HG03025 (cell line): ENCODE data around the gene C19orf47.

Experiments used
- ATAC-seq: cut with Tn5 transposase; IDR thresholded peaks from one replicate; pipeline ENCODE4 v1.9.1; 2021; ENCODE audit warnings: mild to moderate bottlenecking, moderate library complexity; ENCODE audit not compliant: unreplicated experiment, low FRiP score

C19orf47 gene

DNA sequence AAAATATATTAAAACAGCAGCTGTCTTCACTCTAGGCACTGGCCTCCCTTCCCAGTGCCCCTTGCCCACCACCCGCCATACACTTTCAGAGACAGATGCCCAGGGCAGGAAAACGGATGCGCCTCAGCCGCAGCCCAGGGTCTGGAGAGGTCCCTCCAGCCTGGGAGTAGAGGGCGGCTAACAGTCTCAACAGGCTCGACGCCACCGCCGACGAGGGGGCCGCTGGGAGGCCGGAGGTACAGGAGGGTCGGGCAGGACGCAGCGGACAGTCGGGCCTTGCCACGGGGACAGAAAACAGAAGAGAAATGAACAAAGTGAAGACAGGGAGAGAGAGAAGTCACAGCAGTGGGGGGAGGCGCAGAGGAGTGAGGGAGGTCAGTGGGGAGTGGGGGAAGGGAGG is 27.1 kb downstream of the C19orf47 start:
- no peak for ATAC-seq

DNA sequence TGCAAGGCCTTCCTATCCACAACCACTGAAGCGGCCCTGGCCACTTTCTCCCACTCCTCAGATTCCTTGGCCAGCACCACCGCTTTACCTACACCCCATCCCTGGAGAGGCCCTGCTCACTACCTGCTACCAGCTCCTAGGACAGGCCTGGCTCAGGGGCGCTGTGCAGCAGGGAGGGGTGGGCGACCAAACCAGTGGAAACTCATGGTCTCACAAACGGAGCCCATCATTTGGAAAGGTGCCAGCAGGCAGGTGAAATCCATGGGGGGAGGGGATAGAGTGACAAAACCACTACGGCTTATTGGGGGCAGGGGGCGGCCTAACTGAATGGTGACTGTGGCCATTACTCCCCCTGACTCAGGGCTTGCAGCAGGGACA is 27.6 kb downstream of the C19orf47 start:
- no peak for ATAC-seq

DNA sequence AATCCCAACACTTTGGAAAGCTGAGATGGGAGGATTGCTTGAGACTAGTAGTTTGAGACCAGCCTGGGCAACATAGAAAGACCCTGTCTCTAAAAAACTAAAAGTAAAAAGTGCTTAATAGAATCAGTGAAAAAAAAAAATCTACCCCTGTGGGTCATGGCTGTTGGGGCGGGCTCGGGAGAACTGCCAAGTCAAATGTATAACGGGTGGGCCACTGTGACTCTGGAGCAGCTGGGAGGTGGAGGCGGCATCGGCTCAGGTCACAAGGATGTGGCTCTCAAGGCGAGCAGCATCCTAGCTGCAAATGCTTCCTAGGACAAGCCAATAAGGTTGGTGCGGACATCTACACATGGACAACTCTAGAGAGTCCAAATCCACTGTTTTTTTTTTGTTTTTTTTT is 30.9 kb downstream of the C19orf47 start:
- no peak for ATAC-seq

DNA sequence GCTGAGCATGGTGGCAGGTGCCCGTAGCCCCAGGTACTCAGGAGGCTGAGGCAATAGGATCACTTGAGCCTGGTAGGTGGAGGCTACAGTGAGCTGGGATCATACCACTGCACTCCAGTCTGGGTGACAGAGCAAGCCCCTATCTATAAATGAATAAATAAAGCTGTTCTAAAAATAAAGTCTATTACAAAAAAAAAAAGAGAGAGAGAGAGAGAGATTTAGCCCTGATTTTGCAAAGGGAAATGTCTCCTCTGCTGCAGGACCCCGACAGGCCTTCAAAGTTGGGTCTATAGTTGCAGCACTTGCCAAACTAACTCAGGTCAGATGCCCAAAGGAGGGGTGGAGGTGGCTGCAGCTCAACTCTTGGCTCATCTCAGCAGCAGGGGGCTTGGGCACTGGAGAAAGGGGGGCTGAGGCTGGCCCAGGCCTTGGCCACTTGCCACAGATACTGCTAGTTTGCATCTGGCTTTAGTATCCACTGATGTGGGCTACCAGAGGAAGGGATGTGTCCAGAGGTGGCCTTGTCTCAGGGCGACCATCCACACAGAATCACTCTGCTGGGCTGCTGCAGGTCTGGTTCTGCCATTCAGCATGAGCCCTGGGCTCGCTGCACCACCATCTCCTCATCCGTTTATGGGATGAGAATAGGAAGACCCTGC is 32.3 kb downstream of the C19orf47 start:
- no peak for ATAC-seq

DNA sequence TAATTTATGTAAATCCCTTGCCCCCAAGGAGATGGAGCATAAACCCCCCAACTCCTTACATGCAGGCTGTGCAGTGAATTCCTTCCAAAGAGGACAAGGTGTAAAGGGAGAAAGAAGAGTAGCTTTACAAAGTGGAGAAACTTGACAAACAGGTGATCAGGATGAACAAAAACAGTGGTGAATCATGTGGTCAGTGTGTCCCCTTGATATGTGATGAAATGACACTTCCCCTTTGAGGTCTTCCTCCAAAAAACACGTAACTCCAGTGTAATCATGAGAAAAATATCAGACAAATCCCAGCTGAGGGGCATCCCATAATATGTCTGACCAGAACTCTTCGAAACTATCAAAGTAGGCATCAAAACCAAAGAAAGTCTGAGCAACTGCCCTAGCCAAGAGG is 33.5 kb downstream of the C19orf47 start:
- ATAC-seq = no peak

DNA sequence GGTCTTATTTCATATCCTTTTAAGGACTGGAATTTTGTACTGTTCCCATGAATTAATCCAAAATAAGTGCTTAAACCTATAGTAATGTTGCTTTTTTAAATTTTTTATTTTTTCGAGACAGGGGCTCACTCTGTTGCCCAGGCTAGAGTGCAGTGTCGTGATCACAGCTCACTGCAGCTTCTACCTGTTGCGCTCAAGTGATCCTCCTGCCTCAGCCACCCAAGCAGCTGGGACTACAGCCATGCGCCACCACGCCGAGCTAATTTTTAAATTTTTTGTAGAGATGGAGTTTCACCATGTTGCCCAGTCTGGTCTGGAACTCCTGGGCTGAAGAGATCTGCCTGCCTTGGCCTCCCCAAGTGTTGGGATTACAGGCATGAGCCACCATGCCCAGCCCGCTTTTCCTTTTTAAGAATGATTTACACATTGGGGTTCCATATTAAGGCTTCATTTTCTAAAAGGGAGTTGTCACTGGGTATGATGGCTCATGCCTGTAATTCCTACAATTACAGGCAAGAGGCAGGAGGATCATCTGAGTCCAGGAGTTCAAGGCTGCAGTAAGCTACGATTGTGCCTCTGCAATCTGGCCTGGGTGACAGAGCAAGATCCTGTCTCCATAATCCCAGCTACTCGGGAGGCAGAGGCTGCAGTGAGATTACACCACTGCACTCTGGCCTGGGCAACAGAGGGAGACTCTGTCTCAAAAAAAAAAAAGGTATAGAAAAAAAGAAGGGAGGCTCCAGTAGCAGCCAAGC is 34.8 kb downstream of the C19orf47 start:
- no peak for ATAC-seq

DNA sequence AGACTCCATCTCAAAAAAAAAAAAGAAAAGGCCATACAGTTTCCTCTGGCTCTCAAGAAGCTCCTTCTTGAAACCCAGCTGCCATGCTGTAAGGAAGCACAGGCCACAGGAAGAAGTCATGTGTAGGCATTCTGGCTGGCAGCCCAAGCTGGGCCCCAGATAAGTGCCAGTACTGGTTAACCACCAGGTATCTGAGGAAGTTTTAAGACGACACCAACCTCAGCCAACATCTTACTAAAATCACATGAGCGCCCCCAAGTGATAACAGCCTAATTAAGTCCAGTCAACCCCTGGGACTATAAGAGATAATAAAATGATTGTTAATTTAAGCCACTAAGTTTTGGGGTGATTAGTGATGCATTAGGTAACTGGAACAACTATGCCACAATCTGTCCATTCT is 35.7 kb downstream of the C19orf47 start:
- ATAC-seq = no peak

DNA sequence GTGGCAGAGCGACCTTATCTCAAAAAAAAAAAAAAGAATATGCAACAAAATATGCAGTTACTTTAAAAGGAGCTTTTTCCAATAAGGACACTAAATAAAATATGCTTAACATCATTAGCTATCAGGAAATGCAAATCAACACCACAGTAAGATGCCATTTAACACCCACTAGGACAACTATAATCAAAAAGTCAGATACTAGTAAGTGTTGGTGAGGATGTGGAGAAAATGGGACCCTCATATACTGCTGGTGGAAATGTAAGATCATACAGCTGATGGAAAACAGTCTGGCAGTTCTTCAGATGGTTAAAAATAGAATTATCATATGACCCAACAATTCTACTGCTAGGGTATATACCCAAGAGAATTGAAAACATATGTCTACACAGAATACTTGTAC is 38.5 kb downstream of the C19orf47 start:
- ATAC-seq = no peak

DNA sequence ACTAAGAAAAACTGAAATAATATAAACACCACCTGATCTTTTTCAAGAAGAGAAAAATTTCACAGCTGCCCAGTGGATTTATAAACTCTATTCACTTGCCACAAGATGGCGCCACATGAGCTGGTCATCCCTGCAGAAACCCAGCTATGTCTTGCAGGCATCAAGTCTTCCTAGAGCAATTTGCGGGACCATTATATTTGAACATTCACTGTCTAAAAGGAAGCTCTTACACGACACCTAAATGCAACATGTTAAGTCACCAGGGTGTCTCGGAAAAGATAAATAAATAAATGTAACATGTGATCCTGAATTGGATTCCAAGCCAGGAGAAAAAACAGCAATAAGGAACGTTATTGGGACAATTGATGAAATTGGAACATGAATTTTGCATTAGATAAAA is 42.8 kb downstream of the C19orf47 start:
- ATAC-seq = no peak

DNA sequence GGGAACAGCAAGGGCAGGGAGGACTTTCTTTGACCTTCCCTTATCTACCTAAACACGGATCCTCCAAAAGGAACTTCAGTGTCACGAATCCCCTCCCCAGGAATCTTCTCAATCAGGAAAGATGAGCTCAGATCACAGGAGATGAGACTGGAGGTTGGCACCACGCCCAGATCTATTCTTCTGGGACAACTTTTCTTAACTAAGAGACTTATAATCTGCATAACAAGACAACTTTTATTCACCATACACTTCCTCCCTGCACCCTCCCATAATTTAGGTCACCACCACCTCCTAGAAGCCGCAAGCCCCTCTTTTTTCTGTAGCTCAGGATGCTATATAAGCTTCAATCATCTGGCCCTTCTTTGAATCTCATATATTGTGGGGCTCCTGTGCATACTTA is 43.9 kb downstream of the C19orf47 start:
- ATAC-seq = no peak

DNA sequence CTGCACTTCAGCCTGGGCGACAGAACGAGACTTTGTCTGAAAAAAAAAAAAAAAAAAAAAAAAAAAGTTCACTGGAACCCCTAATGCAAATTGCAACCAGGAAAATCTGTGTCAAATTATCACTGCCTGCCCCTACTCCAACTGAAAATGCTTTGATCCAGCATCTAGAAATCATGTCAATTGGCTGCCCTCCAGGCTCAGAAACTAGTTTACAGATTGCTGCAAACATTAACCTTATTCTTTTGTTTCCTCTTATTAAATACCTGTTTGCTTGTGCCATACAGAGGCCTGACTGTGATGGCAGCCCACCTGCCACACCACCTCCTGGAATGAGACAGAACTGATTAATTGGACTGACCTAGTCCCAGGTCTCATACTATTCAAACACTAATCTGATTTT is 44.4 kb downstream of the C19orf47 start:
- no peak for ATAC-seq

DNA sequence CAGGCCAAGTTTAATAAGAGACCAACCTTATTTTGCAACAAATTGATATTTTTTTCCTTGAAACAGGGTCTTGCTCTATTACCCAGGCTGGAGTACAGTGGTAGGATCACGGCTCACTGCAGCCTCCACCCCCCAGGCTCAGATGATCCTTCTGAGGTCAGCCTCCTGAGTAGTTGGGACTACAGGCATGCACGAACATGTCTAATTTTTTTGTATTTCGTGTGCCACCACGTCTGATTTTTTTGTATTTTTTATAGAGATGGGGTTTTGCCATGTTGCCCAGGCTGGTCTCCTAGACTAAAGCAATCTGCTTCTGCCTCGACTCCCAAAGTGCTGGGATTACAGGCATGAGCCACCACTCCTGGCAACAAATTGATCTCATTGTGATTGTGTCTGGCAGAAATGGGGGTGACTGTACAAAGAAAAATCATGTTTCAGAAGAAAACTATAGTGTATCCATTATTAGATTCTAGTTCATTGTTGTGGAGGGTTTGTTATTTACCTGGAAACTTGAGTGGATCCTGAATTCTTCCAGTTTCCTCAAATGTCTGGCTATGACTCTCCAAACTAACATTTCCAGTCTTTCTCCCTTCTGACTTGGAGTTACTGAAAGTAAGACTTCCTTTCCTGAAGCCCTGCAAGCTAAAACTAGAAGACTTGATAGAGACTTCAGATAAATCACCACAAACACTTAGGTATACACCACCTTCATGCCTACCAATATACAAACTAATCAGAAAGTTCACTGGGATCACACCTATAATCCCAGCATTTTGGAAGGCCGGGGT is 45.8 kb downstream of the C19orf47 start:
- no peak for ATAC-seq

DNA sequence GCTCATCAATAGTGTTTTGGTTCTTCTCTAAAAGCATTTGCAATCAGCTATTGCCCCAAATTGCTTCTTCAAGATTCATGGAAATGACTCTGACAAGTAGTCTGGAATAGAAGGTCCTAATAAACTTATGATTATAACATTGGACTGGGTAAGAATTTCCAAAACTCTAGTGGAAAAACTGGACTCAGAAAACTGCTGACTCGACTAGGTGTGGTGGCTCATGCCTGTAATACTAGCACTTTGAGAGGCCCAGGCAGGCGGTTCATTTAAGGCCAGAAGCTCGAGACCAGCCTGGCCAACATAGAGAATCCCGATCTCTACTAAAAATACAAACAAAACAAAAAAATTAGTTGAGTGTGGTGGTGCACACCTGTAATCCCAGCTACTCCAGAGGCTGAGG is 47.5 kb downstream of the C19orf47 start:
- no peak for ATAC-seq

DNA sequence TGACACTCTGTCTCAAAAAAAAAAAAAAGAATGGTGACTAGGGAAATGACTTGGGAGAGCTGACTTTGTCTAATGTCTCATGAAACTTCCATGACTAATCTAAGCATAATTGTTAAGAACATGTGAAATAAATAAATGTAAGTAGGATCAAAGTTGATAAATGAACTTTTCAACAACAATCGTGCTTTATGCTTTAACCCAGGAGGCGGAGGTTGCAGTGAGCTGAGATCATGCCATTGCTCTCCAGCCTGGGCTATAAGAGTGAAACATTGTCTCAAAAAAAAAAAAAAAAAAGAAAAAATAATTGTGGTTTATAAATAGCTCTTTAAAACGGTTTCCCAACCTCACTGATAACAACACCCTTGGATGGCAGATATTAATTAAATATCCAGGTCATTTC is 50.2 kb downstream of the C19orf47 start:
- no peak for ATAC-seq

DNA sequence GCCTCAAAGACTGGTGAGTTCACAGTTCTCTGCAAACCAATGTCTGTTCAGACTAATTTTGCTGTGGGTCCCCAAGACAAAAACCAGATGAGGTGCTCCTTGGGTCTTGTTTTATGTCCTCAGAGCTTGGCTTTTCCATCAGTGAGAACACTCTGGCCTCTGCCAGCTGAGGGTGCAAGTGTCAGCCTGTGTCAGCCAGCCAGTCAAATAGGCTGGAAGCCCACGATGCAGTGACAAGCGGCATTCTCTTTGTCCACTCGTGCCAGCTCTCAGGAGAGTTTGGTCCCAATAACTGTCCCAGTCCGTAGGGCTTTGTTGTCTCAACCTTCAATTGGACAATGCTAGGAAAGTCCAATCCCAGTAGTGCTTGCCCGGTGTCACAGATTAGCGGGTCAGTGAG is 53.6 kb downstream of the C19orf47 start:
- no peak for ATAC-seq

DNA sequence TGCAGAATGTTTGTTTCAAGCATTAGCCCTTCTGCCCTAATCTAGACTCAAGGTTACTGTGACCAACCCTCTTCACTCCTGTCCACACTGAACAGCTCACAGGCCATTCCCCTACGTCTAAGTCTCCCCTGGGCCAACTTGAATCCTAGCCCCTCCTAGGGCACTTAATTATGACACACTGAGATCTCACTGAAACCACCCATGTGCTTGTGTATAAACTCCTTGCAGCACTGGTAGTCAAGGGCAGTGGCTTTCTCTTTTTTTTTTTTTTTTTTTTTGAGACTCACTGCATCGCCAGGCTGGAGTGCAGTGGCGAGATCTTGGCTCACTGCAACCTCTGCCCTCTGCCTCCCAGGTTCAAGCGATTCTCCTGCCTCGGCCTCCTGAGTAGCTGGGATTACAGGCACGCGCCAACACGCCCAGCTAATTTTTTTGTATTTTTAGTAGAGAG is 61.2 kb downstream of the C19orf47 start:
- ATAC-seq = no peak

DNA sequence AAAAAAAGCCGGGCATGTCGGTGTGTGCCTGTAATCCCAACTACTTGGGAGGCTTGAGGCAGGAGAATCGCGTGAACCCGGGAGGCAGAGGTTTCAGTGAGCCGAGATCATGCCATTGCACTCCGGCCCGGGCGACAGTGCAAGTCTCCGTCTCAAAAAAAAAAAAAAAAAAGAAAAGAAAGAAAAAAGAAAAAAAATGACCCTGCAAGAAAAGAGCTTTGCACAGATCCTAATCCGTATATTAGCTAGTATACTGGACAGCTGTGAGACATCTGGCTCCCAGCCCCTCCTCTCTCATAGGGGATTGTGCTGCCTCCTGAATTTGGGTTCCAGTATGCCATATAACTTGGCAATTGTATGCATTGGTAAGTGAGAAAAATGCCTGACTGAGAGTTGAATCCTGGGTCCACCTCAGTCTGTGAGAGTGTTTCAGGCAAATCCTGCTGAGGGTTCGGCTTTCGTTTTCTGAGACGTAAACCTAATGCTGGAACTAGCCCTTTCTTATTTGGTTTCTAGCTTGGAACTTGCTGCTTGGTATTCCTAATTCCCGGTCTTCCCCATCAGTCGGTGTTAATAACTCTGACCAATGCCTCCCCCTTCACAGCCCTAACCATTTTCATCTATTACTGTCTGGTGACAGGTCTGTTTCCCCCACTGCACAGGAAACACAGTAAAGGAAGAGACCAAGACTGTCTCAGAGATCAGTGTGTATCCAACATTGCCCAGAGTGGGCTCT is 61.8 kb downstream of the C19orf47 start:
- no peak for ATAC-seq

DNA sequence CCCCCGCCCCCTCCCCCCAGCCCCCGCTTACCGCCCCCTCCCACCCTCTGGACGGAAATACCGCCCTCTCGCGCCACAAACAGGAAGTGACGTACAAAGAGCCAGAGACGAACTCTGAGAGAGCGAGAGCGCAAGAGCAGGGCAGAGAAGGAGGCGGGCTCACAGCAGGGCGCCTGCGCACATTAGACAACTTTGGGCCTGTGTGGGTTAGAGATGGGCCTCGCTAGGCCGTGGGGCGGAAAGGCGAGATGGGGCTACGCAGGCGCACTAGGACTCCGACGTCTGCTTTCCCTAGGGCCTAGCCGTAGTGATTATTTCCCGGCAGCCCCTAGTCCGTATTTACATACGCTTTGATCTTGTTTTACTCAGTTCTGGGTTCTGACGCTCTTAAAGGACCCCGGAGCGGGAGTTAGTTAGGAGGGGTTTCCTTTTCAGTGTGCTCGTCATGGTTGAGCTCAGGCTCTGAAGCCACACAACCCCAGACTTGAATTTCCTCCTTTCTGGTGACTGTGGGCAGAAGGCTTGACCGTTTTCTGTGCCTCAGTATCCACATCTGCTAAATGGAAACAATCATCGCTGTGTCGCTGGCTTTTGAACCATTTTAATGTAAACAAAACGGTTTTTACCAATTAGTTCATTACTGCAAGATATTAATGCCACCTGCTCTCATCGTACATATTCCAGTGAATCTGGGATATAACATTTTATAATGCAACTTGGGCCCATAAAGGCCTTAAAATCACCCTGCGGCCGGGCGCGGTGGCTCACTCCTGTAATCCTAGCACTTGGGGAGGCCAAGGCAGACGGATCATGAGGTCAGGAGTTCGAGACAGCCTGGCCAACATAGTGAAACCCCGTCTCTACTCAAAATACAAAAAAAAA is 62.6 kb downstream of the C19orf47 start:
- ATAC-seq = peak; percentile 81

DNA sequence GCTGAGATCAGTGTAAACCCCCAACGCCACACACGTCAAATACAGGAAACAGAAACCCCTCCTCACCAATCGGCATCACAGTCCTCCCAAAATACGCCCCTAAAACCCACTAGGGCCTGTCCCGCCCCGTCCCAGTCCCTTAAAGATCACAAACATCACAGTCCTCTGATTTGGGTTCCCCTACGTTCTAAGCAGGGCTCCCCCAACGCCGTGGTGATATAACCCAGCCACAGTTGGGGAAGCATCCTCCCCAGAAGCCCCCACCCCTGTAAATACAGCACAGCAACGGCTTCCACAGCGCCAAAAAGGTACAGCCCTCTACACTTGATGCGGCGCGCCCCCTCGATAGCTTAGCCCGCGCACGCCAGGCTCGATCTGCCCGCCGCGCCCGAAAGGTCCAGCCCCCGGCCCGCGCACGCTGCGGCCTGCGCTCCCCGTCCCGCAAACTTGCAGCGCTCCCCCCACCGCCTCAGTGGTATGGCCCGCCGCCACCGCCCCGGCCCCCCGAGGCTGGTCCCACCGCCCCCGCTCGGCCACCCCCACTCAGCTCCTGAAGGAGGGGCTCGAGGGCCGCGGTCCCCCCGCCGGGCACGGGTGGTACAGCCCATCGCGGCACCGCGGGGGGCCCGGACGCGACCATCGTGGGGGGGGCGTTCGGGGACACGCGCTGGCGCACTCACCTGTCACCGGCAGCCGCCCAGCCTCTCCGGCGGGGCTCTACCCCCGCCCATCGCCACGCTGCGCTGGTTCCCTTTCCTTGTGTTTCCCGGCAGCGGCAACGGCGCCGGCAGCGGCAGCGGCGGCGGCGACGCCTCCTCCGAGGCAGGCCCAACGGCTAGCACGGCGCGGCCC is 63.5 kb downstream of the C19orf47 start, which contains the start of gene AKT2:
Gene AKT2 (minus strand): TSS at position 845 of the 852 bp plus-strand sequence. CDS start 20,078 bp downstream, outside the sequence.
- peak; percentile 36 for ATAC-seq
